Measurements from ENCODE around the gene DUSP23. TPM values are rescaled to one million over a fixed set of nuclear protein-coding genes. Genes with fewer than 3 reads are reported as not detected.

The DUSP23 gene
- 19.6 TPM for total RNA-seq

GRCh38 chr1:159780583-159781582 lies at the start of gene DUSP23:
Gene DUSP23, plus strand, starts transcription at chr1:159780962. Its CDS starts 139 bp downstream, at chr1:159781101.

GRCh38 chr1:159802111-159802510 lies 21.3 kb downstream of the DUSP23 start, which contains the start of gene FCRL6:
Gene FCRL6, plus strand, starts transcription at chr1:159802360. Its CDS starts 65 bp downstream, at chr1:159802425.

GRCh38 chr1:159826441-159827101 lies 45.8 kb downstream of the DUSP23 start, which contains the start of gene SLAMF8:
Gene SLAMF8, plus strand, starts transcription at chr1:159826873. Its CDS starts 26 bp downstream, at chr1:159826899.

Other genes starting within 250 kb of the DUSP23 start
- not detected for gene OR10J5, start 245.0 kb upstream of the DUSP23 start, total RNA-seq
- not detected for gene APCS, start 193.1 kb upstream of the DUSP23 start, total RNA-seq
- gene CRP, start 66.4 kb upstream of the DUSP23 start, total RNA-seq, result not detected
- gene FCRL6, start 21.4 kb downstream of the DUSP23 start, total RNA-seq, result not detected
- not detected for gene SLAMF8, start 45.9 kb downstream of the DUSP23 start, total RNA-seq
- gene VSIG8, start 81.7 kb downstream of the DUSP23 start, total RNA-seq, result not detected
- gene CFAP45, start 119.2 kb downstream of the DUSP23 start, total RNA-seq, result 5.8 TPM
- 27.9 TPM for gene TAGLN2, start 144.5 kb downstream of the DUSP23 start, total RNA-seq
- gene IGSF9, start 164.7 kb downstream of the DUSP23 start, total RNA-seq, result 3.9 TPM
- gene SLAMF9, start 173.3 kb downstream of the DUSP23 start, total RNA-seq, result not detected

All from diencephalon (tissue), 1 donor.